ENCODE measurements around the gene OR4B1. TPM values are rescaled to one million over a fixed set of nuclear protein-coding genes. Genes with fewer than 3 reads are reported as not detected.

The OR4B1 gene
- polyA plus RNA-seq, 4 donors = not detected

DNA sequence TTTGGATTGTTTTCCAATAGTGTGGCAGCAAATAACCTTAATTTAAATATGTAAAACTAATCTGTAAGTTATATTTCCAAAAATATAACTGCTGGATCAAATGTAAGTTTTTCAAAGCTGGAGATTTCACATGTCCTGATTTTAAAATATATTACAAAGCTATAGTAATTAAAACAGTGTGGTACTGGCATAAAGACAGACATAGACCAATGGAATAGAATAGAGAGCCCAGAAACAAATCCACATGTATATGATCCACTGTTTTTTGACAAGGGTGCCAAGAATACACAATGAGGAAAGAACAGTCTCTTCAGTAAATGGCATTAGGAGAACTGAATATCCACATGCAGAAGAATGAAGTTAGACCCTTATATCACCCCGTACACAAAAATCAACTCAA is 32.3 kb downstream of the OR4B1 start:
- DNase-seq (ENCODE audit: low read depth in 4 of 4, low spot score in 2 of 4) = no peak

- DNase-seq (ENCODE audit: low read depth in 4 of 4, low spot score in 2 of 4) = no peak
Measured at GRCh38 chr11:48261600-48261999, 45.0 kb downstream of the OR4B1 start.

GRCh38 chr11:48263423-48263911 is 46.9 kb downstream of the OR4B1 start, which contains the start of gene OR4X1:
Gene OR4X1, plus strand, starts transcription at chr11:48263861. Its CDS starts 0 bp downstream, at chr11:48263861.
- no peak for DNase-seq (ENCODE audit: low read depth in 4 of 4, low spot score in 2 of 4)

Other genes starting within 250 kb of the OR4B1 start
- 10 to 100 TPM; 22.3 to 23.6 (median 23.3) TPM for gene PTPRJ, start 236.3 kb upstream of the OR4B1 start, polyA plus RNA-seq (ENCODE audit: insufficient read length in 4 of 4)
- gene OR4X2, start 28.3 kb downstream of the OR4B1 start, polyA plus RNA-seq (ENCODE audit: insufficient read length in 4 of 4) = not detected
- not detected for gene OR4X1, start 47.1 kb downstream of the OR4B1 start, polyA plus RNA-seq (ENCODE audit: insufficient read length in 4 of 4)
- not detected for gene OR4S1, start 89.4 kb downstream of the OR4B1 start, polyA plus RNA-seq (ENCODE audit: insufficient read length in 4 of 4)
- gene OR4C3, start 108.1 kb downstream of the OR4B1 start, polyA plus RNA-seq (ENCODE audit: insufficient read length in 4 of 4) = not detected
- gene OR4C5, start 149.7 kb downstream of the OR4B1 start, polyA plus RNA-seq (ENCODE audit: insufficient read length in 4 of 4) = not detected

All from left renal cortex interstitium (tissue), 4 donors.